Left lobe of liver (tissue), 2 donors: ENCODE data around the gene FGFRL1. TPM values are rescaled to one million over a fixed set of nuclear protein-coding genes. Genes with fewer than 3 reads are reported as not detected.
A peak's percentile ranks its signal among the peaks of the same experiment; 100 is the strongest.

Source experiments
- ATAC-seq: fragments of 200-7000 bp; cut with Tn5 transposase; one replicate; pipeline ENCODE4 v1.9.1; 2020; ENCODE audit warnings: mild to moderate bottlenecking, moderate library complexity
- DNase-seq: peaks from one replicate; pipeline ENCODE4 v3.0.0-alpha.2; 2020; ENCODE audit warnings: low spot score
- total RNA-seq: library from RNA; stranded (reverse); gene quantifications from one replicate; pipeline ENCODE4 v1.2.1, GENCODE V29; 2021
- donor health status: DM: no; HTN: no; CAD: no; lungs with moderate emphysema.
- donor health status: DM: no; HTN: yes; CAD: no.

FGFRL1 gene
- total RNA-seq, 1 donor from 2014 or later: 64.8 TPM

DNA sequence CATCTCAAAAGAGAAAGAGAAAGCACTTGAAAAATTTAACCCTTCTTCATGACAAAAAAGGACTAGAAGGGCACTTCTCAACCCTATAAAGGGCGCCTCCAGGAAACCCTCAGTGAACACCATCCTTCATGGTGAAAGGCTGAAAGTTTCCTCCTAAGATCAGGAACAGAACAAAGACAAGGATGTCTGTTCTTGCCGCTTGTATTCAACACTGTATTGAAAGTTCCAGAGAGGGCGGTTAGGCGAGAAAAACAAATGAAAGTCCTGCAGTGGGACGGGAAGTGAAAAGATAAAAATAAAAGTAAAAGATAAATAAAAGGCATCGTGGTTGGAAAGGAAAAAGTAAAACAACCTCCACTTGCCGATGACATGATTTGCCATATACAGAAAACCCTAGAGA is 51.0 kb downstream of the FGFRL1 start:
- DNase-seq (no peak), ATAC-seq (no peak)

DNA sequence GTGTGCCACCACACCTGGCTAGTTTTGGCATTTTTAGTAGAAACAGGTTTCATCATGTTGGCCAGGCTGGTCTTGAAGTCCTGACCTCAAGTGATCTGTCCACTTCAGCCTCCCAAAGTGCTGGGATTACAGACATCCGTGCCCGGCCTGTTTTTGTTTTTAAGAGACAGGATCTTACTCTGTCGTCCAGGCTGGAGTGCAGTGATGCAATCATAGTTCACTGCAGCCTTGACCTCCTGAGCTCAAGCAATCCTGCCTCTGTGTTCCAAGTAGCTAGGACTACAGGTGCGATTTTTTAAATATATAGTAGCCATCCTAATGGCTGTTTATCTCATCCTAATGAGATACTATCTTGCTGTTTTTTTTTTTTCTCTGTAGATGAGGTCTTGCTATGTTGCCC is 54.3 kb downstream of the FGFRL1 start:
- no peak for ATAC-seq
- DNase-seq: no peak

DNA sequence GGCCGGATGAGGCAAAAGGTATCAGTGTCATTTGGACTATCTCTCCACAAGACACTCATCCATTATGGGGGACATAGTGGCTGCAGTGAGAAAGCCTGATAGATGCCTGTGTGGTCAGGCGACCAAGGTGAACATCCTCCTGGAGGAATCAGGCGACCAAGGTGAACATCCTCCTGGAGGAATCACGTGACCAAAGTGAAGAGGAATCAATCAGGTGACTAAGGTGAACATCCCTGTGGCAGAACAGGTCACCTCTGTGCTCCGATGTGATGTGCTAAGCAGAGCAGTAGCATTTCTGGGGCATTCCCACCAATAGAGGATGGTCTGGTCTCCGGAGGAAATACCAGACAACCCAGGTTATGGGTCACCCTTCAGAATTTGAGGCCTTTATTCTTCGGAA is 58.0 kb downstream of the FGFRL1 start:
- ATAC-seq (no peak), DNase-seq (no peak)

DNA sequence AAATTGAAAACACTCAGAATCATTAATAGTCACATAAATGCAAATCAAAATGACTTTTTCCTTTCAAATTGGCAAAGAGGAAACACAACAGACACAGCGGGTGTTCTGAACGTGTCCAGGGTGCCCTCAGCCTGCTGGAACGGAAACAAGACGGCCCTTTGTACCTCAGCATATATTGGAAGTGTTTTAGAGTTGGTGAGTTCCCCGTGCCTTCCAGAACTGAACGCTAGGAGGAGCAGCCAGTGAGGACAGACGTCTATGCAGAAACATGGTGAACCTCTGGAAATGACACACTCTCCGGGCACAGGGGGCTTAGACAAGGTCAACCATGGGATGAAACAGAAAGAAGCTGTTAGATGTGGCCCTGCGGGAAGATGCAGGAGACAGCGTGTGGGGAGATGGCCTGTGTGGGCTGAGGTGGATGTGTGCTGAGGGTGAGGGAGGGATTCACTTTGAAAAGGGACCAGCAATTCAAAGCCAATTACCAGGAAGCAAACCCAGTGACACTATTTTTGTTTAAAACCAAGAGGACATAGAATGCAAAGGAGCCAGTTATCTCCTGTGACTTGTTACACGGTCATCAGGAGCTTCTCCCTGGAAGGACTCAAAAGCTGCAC is 61.5 kb downstream of the FGFRL1 start:
- DNase-seq: peak; percentile 64
- peak; percentile 98 for ATAC-seq

DNA sequence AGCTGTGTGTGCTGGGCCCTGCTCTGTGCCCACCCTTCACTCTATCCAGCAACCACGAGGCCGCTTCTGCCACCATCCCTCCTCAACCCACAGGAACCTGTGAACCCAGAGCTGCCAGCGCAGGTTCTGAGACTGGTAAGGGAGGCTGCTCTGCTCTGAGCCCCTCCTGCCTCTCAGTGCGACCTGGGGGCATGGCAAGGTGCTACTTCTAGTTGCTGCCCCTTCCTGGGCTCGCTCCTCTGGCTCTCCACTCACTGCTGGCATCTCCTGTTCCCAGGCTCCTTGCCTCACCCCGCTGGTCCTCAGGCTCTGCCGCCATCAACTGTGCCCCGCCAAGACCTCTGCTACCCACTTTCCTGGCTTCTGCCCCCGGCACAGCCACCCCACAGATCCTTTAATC is 62.7 kb downstream of the FGFRL1 start:
- ATAC-seq: no peak
- no peak for DNase-seq

DNA sequence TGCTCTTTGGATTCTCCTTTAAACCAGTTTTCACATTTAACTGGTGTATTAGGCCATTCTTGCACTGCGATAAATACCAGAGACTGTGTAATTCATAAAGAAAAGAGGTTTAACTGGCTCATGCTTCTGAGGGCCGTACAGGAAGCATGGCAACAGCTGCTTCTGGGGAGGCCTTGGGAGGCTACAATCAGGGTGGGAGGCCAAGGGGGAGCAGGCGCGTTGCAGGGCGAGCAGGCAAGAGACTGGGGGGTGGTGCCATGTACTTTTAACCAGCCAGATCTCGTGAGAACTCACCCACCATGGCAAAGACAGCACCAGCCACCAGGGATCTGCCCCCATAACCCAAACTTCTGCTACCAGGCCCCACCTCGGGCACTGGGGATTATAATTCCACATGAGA is 63.8 kb downstream of the FGFRL1 start:
- no peak for DNase-seq
- no peak for ATAC-seq

DNA sequence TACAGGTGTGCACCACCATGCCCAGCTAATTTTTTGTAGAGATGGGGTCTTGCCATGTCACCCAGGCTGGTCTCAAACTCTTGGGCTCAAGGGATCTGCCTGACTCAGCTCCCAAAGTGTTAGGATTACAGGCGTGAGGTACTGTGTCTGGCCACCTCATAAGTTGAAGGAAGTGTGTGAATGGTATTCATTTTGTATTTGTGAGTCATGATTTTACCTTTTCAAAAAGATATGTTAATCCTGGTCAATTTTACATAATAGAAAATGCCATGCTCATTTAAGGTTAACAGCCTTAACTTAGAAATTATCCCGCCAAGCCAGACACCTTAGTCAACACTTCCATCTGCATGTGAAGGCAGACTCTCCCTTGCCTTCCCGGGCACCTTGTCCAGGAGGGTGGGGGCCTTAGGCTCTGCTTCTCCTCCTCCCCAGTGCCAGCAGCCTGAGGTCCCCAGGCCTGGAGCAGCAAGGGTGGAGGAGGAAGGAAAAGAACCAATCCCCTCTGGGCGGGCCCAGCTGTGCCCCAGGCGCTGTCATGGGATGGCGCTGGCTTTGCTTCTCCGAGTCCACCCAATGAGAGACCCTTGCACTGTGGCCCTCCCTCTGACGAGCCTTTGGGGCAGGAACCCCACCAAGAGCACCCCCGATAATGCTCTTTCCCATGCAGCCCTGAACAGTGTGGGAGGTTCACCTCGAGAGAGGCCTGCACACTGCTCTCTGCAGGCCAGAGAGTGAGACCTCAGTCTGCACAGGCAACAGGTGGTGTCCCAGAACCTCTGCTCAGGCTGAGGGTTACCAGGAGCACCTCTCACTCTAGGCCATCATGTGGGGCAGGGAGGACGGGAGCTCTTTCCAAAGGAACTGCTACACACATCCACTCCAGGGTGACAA is 64.6 kb downstream of the FGFRL1 start:
- no peak for ATAC-seq

More for the DNA sequence above, 64.6 kb downstream of the FGFRL1 start:
- no peak for DNase-seq

Other genes with a start within 250 kb of the FGFRL1 start
- gene CPLX1, start 185.5 kb upstream of the FGFRL1 start, total RNA-seq: 1.5 TPM
- gene GAK, start 79.3 kb upstream of the FGFRL1 start, total RNA-seq: 72.1 TPM
- gene TMEM175, start 79.2 kb upstream of the FGFRL1 start, total RNA-seq: 39.2 TPM
- 7.0 TPM for gene DGKQ, start 38.1 kb upstream of the FGFRL1 start, total RNA-seq
- gene IDUA, start 24.6 kb upstream of the FGFRL1 start, total RNA-seq: 12.9 TPM
- gene SLC26A1, start 18.2 kb upstream of the FGFRL1 start, total RNA-seq: 40.6 TPM
- 0.25 TPM for gene RNF212, start 101.9 kb downstream of the FGFRL1 start, total RNA-seq
- gene SPON2, start 161.0 kb downstream of the FGFRL1 start, total RNA-seq: 54.3 TPM
- 97.0 TPM for gene CTBP1, start 237.5 kb downstream of the FGFRL1 start, total RNA-seq